Measurements from ENCODE around the gene UBXN1. TPM values are rescaled to one million over a fixed set of nuclear protein-coding genes. Genes with fewer than 3 reads are reported as not detected.
A peak's percentile ranks its signal among the peaks of the same experiment; 100 is the strongest.

Gene UBXN1
- total RNA-seq, 1 experiment from 2014 or later = 118 TPM

DNA sequence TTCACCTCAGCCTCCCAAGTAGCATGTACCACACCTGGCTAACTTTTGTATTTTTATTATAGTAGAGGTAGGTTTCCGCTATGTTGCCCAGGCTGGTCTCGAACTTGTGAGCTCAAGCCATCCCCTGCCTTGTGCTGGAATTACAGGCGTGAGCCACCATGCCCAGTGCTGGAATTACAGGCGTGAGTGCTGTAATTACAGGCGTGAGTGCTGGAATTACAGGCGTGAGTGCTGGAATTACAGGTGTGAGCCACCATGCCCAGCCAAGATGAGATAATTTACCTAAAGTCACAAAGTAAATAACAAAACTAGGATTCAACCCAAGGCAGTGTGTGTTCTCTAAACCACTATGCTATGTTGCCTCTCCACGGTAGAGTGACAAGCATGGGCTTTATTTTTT lies 3.6 kb upstream of the UBXN1 start:
- TF ChIP-seq, protein P1, sequence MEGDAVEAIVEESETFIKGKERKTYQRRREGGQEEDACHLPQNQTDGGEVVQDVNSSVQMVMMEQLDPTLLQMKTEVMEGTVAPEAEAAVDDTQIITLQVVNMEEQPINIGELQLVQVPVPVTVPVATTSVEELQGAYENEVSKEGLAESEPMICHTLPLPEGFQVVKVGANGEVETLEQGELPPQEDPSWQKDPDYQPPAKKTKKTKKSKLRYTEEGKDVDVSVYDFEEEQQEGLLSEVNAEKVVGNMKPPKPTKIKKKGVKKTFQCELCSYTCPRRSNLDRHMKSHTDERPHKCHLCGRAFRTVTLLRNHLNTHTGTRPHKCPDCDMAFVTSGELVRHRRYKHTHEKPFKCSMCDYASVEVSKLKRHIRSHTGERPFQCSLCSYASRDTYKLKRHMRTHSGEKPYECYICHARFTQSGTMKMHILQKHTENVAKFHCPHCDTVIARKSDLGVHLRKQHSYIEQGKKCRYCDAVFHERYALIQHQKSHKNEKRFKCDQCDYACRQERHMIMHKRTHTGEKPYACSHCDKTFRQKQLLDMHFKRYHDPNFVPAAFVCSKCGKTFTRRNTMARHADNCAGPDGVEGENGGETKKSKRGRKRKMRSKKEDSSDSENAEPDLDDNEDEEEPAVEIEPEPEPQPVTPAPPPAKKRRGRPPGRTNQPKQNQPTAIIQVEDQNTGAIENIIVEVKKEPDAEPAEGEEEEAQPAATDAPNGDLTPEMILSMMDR (IDR thresholded peaks at IDR 0.05; ENCODE audit: insufficient read depth in 1 of 2, low read depth in 1 of 2, low read length in 1 of 2, severe bottlenecking in 1 of 2, unreplicated experiment in 1 of 2) = no peak

DNA sequence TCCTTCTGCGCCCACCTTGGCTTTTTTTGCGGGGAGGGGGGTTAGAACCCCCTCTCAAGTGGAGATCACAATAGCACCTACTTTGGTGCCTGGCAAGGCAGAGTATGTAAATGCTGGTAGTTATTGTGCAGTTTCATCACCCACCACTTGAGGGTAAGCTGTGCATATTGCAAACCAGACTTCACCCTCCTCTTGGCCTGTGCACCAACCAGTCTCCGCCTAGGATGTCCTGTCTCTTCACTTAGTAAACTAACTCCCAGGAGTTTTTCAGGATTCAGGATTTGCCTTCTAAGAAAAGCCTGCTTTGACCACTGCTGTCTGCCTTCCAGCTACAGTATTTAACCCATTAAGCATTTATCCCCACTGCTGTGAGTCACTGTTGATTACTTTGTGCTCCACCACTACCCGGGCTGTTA lies 2.0 kb upstream of the UBXN1 start:
- intact Hi-C loops (cut with micrococcal nuclease; ENCODE audit: unreplicated experiment) = loop anchor here (1.0 kb wide), 1 partner anchor 41 kb away; no protein-coding TSS in a partner anchor
- Mint-ChIP-seq H3K9me3 (ENCODE audit: unreplicated experiment) (no peaks in the 10 kb centered on the region), H3K27ac (ENCODE audit: unreplicated experiment) (peak overlapping the region; percentile 49), H3K4me1 (ENCODE audit: low read depth, unreplicated experiment) (peaks cover 15% of the 10 kb centered on the region), H3K4me3 (ENCODE audit: unreplicated experiment) (peak overlapping the region; percentile 38), H3K36me3 (ENCODE audit: insufficient read depth, unreplicated experiment) (peaks cover 13% of the 10 kb centered on the region), H3K27me3 (ENCODE audit: insufficient read depth, unreplicated experiment) (no peaks in the 10 kb centered on the region)
- BruUV-seq (replicated peaks) = no TSS peak
- Histone ChIP-seq H3K27me3 (replicated peaks; ENCODE audit: control insufficient read depth, insufficient read depth, low read length) (no peaks in the 10 kb centered on the region), H3K4me3 (ENCODE audit: low read depth, low read length) (no peak overlapping the region), H3K4me1 (no peaks in the 10 kb centered on the region; the same call in 1 of the 2 replicates), H3K9me3 (no peaks in the 10 kb centered on the region), H3K36me3 (ENCODE audit: control insufficient read depth, insufficient read depth, low read length) (no peaks in the 10 kb centered on the region)
- DNase-seq = peak; percentile 66 to 76
- CTCF ChIA-PET = interaction anchor here (0.6 to 1.5 kb wide), 7 partner anchors 14 to 91 kb away, joined by 3 to 12 read pairs (median 5); partner anchors contain the start of genes C11orf98, CSKMT, TAF6L and ZBTB3
- POLR2A ChIA-PET = interaction anchor here (0.8 to 1.5 kb wide), 4 partner anchors 9 to 89 kb away, joined by 4 to 7 read pairs (median 5); partner anchors contain the start of genes C11orf98, CSKMT, LBHD1 and TUT1
- TF ChIP-seq, protein P1 (IDR thresholded peaks at IDR 0.05; ENCODE audit: insufficient read depth in 1 of 2, low read depth in 1 of 2, low read length in 1 of 2, severe bottlenecking in 1 of 2, unreplicated experiment in 1 of 2) = peak; percentile 45 to 66

More for the DNA sequence above, 3.6 kb upstream of the UBXN1 start:
- no peak overlapping the region for H3K27ac Mint-ChIP-seq (ENCODE audit: unreplicated experiment)
- no peak for DNase-seq
- no peak overlapping the region for H3K4me3 Mint-ChIP-seq (ENCODE audit: unreplicated experiment)
- BruUV-seq (replicated peaks) = no TSS peak
- H3K36me3 Mint-ChIP-seq (ENCODE audit: insufficient read depth, unreplicated experiment) = peaks cover 7% of the 10 kb centered on the region
- no peak overlapping the region for H3K4me3 ChIP-seq (ENCODE audit: low read depth, low read length)
- H3K27me3 ChIP-seq (replicated peaks; ENCODE audit: control insufficient read depth, insufficient read depth, low read length) = no peaks in the 10 kb centered on the region
- CTCF ChIA-PET = interaction anchor here (0.6 kb wide), 1 partner anchor 341 kb away, joined by 5 read pairs; no protein-coding TSS in a partner anchor
- POLR2A ChIA-PET = no interaction called here
- H3K4me1 Mint-ChIP-seq (ENCODE audit: low read depth, unreplicated experiment) = peaks cover 7% of the 10 kb centered on the region
- H3K4me1 ChIP-seq = no peaks in the 10 kb centered on the region; the same call in 1 of the 2 replicates
- no peaks in the 10 kb centered on the region for H3K9me3 ChIP-seq
- no peaks in the 10 kb centered on the region for H3K9me3 Mint-ChIP-seq (ENCODE audit: unreplicated experiment)
- intact Hi-C loops (cut with micrococcal nuclease; ENCODE audit: unreplicated experiment) = no loop called here
- no peaks in the 10 kb centered on the region for H3K27me3 Mint-ChIP-seq (ENCODE audit: insufficient read depth, unreplicated experiment)
- H3K36me3 ChIP-seq (ENCODE audit: control insufficient read depth, insufficient read depth, low read length) = no peaks in the 10 kb centered on the region

DNA sequence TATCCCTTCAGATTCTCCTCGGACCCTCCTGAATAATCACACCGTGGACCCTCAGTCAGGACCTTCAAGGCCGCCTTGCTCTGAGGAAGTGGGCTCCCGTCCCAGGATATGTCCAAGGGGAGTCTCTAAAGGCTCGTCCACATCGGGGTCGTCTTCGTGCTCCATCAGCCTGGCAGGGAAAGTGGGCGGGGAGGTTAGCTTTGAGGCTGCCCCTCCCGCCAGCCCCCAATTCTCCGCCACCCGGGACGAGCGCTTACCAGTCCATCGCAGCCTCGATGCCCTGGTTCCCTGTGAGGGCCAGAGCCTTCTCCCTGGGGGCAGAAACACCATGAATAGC lies 472 bp downstream of the UBXN1 start:
- no peaks in the 10 kb centered on the region; the same call in 1 of the 2 replicates for H3K4me1 ChIP-seq
- ChIA-PET POLR2A (no interaction called here), CTCF (no interaction called here)
- H3K9me3 Mint-ChIP-seq (ENCODE audit: unreplicated experiment) = no peaks in the 10 kb centered on the region
- peaks cover 32% of the 10 kb centered on the region for H3K36me3 Mint-ChIP-seq (ENCODE audit: insufficient read depth, unreplicated experiment)
- no peaks in the 10 kb centered on the region for H3K27me3 Mint-ChIP-seq (ENCODE audit: insufficient read depth, unreplicated experiment)
- H3K4me3 Mint-ChIP-seq (ENCODE audit: unreplicated experiment) = peak overlapping the region; percentile 81
- H3K27ac Mint-ChIP-seq (ENCODE audit: unreplicated experiment) = peak overlapping the region; percentile 91
- no peaks in the 10 kb centered on the region for H3K36me3 ChIP-seq (ENCODE audit: control insufficient read depth, insufficient read depth, low read length)
- peak overlapping the region; percentile 95 for H3K4me3 ChIP-seq (ENCODE audit: low read depth, low read length)
- no peaks in the 10 kb centered on the region for H3K27me3 ChIP-seq (replicated peaks; ENCODE audit: control insufficient read depth, insufficient read depth, low read length)
- TF ChIP-seq, protein P1 (IDR thresholded peaks at IDR 0.05; ENCODE audit: insufficient read depth in 1 of 2, low read depth in 1 of 2, low read length in 1 of 2, severe bottlenecking in 1 of 2, unreplicated experiment in 1 of 2) = no peak
- no peaks in the 10 kb centered on the region for H3K9me3 ChIP-seq
- H3K4me1 Mint-ChIP-seq (ENCODE audit: low read depth, unreplicated experiment) = peaks cover 15% of the 10 kb centered on the region
- BruUV-seq (replicated peaks) = no TSS peak
- intact Hi-C loops (cut with micrococcal nuclease; ENCODE audit: unreplicated experiment) = loop anchor here (10.0 kb wide), 1 partner anchor 284 kb away; no protein-coding TSS in a partner anchor
- no peak for DNase-seq

Measured in Caco-2 (cell line).